Panc1 (cell line): Measurements from ENCODE around the gene MDH1. TPM values are rescaled to one million over a fixed set of nuclear protein-coding genes. Genes with fewer than 3 reads are reported as not detected.

Experiments
- ATAC-seq: fragments of 200-7000 bp; cut with Tn5 transposase; 2 replicates; pipeline ENCODE4 v1.9.1; 2020; ENCODE audit warnings: mild to moderate bottlenecking, moderate library complexity
- BruUV-seq: library from RNA; stranded (reverse); fragments of 400-500 nt; replicated peaks from 2 replicates; lab custom pipeline; 2021; lab: Mats Ljungman, UMichigan
- CTCF ChIA-PET: fragments of 300-600 bp; sonication (Branson Sonifier 250); formaldehyde crosslinking; loops from one replicate; lab custom pipeline; 2022; ENCODE audit warnings: antibody characterized with exemption; lab: Charles Lee
- POLR2A ChIA-PET: fragments of 300-600 bp; sonication (Branson Sonifier 250); formaldehyde crosslinking; loops from one replicate; lab custom pipeline; 2022; ENCODE audit warnings: antibody characterized with exemption; lab: Charles Lee
- DNase-seq: peaks from one replicate; pipeline ENCODE4 v3.0.0-alpha.2; 2010; ENCODE audit warnings: low read depth, low spot score
- H3K27ac ChIP-seq: 2 replicates; pipeline ENCODE4 v1.5.1; 2011; ENCODE audit warnings: mild to moderate bottlenecking, low read length, inconsistent platforms
- H3K27me3 ChIP-seq: fragments of 200-500 bp; sonication (Bioruptor generic); 2 replicates; pipeline ENCODE4 v1.6.0; 2014; ENCODE audit warnings: low read length, inconsistent platforms; ENCODE audit not compliant: control insufficient read depth, insufficient read depth
- H3K36me3 ChIP-seq: fragments of 200-500 bp; sonication (Bioruptor generic); 2 replicates; pipeline ENCODE4 v1.5.1; 2014; ENCODE audit warnings: inconsistent platforms, mild to moderate bottlenecking, low read length, moderate library complexity; ENCODE audit not compliant: control insufficient read depth, insufficient read depth
- H3K4me1 ChIP-seq: 2 replicates; pipeline ENCODE4 v1.5.1; 2011; ENCODE audit warnings: inconsistent platforms, mild to moderate bottlenecking, low read length, moderate library complexity; ENCODE audit not compliant: control insufficient read depth, insufficient read depth
- H3K4me3 ChIP-seq, 2 experiments: 2 replicates each; pipeline ENCODE4 v1.5.1; 2011 to 2012; ENCODE audit warnings: low read depth in 2 of 2, low read length in 2 of 2, mild to moderate bottlenecking in 2 of 2, inconsistent platforms in 1 of 2, moderate library complexity in 1 of 2
- H3K9me3 ChIP-seq: fragments of 200-500 bp; sonication (Bioruptor generic); 2 replicates; pipeline ENCODE4 v1.5.1; 2014; ENCODE audit warnings: low read depth, mild to moderate bottlenecking, inconsistent platforms, low read length, moderate library complexity; ENCODE audit not compliant: control insufficient read depth, insufficient read depth
- POLR2AphosphoS5 ChIP-seq: IDR thresholded peaks from 2 replicates; pipeline ENCODE4 v1.6.1; 2012; ENCODE audit warnings: mild to moderate bottlenecking, low read depth, low read length, moderate library complexity
- SIN3A ChIP-seq: IDR thresholded peaks from 2 replicates; pipeline ENCODE4 v1.6.1; 2012; ENCODE audit warnings: low read depth, mild to moderate bottlenecking, low read length, moderate library complexity, borderline replicate concordance; ENCODE audit not compliant: insufficient read depth
- TCF7L2 ChIP-seq: IDR thresholded peaks from 2 replicates; pipeline ENCODE4 v1.6.1; 2011; ENCODE audit warnings: mild to moderate bottlenecking, low read depth, low read length, inconsistent platforms
- in situ Hi-C: cut with HindIII; loops from 2 replicates; pipeline ENCODE4 v1.10.0; 2016; ENCODE audit warnings: low sequenced_read_pairs, low pct_unique_long_range_greater_than_20kb
- intact Hi-C: fragments of 100-400 bp; cut with micrococcal nuclease; formaldehyde crosslinking; loops from one replicate; pipeline ENCODE4 v1.10.0; 2022; ENCODE audit not compliant: unreplicated experiment
- total RNA-seq: library from RNA; stranded (reverse); gene quantifications from one replicate; pipeline ENCODE4 v1.2.1, GENCODE V29; 2021; ENCODE audit not compliant: unreplicated experiment
- TF ChIP-seq, protein P1 (sequence below), 2 experiments: IDR thresholded peaks; 2 replicates each; pipeline ENCODE4 v1.6.1; 2011 to 2012; ENCODE audit warnings: low read depth in 2 of 2, control low read depth in 1 of 2, low read length in 1 of 2, mild to moderate bottlenecking in 1 of 2, moderate library complexity in 1 of 2; ENCODE audit not compliant: insufficient read depth in 1 of 2
- TF ChIP-seq, protein P2 (sequence below): fragments of 450-650 bp; IDR thresholded peaks from 2 replicates; pipeline ENCODE4 v1.5.1; 2017; ENCODE audit warnings: mild to moderate bottlenecking

The MDH1 gene
- total RNA-seq, 1 experiment from 2014 or later: 200 TPM

DNA sequence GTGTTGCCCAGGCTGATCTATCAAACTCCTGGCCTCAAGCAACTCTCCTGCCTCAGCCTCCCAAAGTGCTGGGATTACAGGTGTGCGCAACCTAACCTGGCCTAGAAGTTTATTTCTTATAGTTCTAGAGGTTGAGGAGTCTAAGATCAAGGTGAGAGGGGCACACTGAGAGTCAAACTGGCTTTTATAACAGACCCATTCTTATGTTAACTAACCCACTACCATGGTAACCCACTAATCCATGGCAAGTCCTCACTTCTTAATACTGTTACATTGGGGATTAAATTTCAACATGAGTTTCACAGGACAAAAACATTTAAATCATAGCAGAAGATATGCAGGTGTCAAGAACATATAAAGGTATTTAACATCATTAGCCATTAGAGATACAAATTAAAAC is 50.6 kb downstream of the MDH1 start:
- H3K4me3 ChIP-seq: no peak overlapping the region
- intact Hi-C loops: no loop called here
- no TSS peak for BruUV-seq
- DNase-seq (no peak), ATAC-seq (no peak)
- no peaks in the 10 kb centered on the region for H3K36me3 ChIP-seq
- ChIA-PET POLR2A (no interaction called here), CTCF (no interaction called here)
- no peaks in the 10 kb centered on the region; the same call in 1 of the 2 replicates for H3K27me3 ChIP-seq
- no peak overlapping the region for H3K27ac ChIP-seq
- no peaks in the 10 kb centered on the region for H3K4me1 ChIP-seq
- H3K9me3 ChIP-seq: no peaks in the 10 kb centered on the region
- TF ChIP-seq, protein P1, sequence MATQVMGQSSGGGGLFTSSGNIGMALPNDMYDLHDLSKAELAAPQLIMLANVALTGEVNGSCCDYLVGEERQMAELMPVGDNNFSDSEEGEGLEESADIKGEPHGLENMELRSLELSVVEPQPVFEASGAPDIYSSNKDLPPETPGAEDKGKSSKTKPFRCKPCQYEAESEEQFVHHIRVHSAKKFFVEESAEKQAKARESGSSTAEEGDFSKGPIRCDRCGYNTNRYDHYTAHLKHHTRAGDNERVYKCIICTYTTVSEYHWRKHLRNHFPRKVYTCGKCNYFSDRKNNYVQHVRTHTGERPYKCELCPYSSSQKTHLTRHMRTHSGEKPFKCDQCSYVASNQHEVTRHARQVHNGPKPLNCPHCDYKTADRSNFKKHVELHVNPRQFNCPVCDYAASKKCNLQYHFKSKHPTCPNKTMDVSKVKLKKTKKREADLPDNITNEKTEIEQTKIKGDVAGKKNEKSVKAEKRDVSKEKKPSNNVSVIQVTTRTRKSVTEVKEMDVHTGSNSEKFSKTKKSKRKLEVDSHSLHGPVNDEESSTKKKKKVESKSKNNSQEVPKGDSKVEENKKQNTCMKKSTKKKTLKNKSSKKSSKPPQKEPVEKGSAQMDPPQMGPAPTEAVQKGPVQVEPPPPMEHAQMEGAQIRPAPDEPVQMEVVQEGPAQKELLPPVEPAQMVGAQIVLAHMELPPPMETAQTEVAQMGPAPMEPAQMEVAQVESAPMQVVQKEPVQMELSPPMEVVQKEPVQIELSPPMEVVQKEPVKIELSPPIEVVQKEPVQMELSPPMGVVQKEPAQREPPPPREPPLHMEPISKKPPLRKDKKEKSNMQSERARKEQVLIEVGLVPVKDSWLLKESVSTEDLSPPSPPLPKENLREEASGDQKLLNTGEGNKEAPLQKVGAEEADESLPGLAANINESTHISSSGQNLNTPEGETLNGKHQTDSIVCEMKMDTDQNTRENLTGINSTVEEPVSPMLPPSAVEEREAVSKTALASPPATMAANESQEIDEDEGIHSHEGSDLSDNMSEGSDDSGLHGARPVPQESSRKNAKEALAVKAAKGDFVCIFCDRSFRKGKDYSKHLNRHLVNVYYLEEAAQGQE (IDR thresholded peaks at IDR 0.05; ENCODE audit: insufficient read depth in 1 of 2, low read depth in 2 of 2, low read length in 1 of 2): no peak
- TF ChIP-seq, protein P2, sequence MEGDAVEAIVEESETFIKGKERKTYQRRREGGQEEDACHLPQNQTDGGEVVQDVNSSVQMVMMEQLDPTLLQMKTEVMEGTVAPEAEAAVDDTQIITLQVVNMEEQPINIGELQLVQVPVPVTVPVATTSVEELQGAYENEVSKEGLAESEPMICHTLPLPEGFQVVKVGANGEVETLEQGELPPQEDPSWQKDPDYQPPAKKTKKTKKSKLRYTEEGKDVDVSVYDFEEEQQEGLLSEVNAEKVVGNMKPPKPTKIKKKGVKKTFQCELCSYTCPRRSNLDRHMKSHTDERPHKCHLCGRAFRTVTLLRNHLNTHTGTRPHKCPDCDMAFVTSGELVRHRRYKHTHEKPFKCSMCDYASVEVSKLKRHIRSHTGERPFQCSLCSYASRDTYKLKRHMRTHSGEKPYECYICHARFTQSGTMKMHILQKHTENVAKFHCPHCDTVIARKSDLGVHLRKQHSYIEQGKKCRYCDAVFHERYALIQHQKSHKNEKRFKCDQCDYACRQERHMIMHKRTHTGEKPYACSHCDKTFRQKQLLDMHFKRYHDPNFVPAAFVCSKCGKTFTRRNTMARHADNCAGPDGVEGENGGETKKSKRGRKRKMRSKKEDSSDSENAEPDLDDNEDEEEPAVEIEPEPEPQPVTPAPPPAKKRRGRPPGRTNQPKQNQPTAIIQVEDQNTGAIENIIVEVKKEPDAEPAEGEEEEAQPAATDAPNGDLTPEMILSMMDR: no peak
- no peak for TF ChIP-seq TCF7L2
- TF ChIP-seq SIN3A: no peak
- TF ChIP-seq POLR2AphosphoS5: no peak
- in situ Hi-C loops: no loop called here

DNA sequence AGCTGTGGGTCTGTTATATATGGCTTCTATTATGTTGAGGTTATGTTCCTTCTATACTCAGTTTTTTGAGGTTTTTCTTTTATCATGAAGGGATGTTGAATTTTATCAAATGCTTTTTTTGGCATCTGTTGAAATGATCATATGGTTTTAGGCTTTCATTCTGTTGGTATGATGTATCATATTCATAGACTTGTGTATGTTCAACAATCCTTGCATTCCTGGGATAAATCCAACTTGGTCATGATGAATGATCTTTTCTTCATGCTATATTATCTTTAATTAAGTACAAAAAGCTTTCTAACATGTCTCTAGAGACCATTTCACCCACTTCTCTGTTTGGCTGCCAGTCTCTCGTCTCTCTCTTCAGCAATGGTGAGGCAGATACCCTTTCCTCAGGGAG is 54.2 kb downstream of the MDH1 start:
- intact Hi-C loops: no loop called here
- Histone ChIP-seq H3K27ac (no peak overlapping the region), H3K4me1 (no peaks in the 10 kb centered on the region), H3K27me3 (no peaks in the 10 kb centered on the region; the same call in 1 of the 2 replicates), H3K9me3 (no peaks in the 10 kb centered on the region), H3K4me3 (no peak overlapping the region), H3K36me3 (no peaks in the 10 kb centered on the region)
- DNase-seq: no peak
- ChIA-PET CTCF (no interaction called here), POLR2A (no interaction called here)
- TF ChIP-seq, protein P2: no peak
- no peak for TF ChIP-seq SIN3A
- no peak for TF ChIP-seq POLR2AphosphoS5
- no peak for ATAC-seq
- BruUV-seq: no TSS peak
- in situ Hi-C loops: no loop called here
